CD4-positive, CD25-positive, alpha-beta regulatory T cell (primary cell): ENCODE measurements around the gene PRPF39. TPM values are rescaled to one million over a fixed set of nuclear protein-coding genes. Genes with fewer than 3 reads are reported as not detected.

Experiments used
- ATAC-seq, 2 donors: fragments of 150-1000 bp; cut with Tn5 transposase; one replicate each; pipeline ENCODE4 v1.10.0; 2021; ENCODE audit warnings: low read depth in 2 of 2, moderate number of reproducible peaks in 2 of 2, moderate library complexity in 1 of 2
- DNase-seq, 3 donors: peaks; one replicate each; pipeline versions ENCODE4 v3.0.0 to v3.0.0-alpha.2; 2012 to 2022; ENCODE audit warnings: mixed read lengths in 1 of 3
- H3K27ac ChIP-seq: one replicate; pipeline ENCODE4 v1.7.0; 2013; ENCODE audit warnings: mild to moderate bottlenecking, low read length; ENCODE audit not compliant: insufficient read depth, poor library complexity, severe bottlenecking
- H3K27me3 ChIP-seq: one replicate; pipeline ENCODE4 v1.7.0; 2013; ENCODE audit warnings: low read length; ENCODE audit not compliant: control insufficient read depth, insufficient read depth
- H3K36me3 ChIP-seq: one replicate; pipeline ENCODE4 v1.7.0; 2013; ENCODE audit warnings: mild to moderate bottlenecking, low read length, moderate library complexity; ENCODE audit not compliant: control insufficient read depth, insufficient read depth
- H3K4me1 ChIP-seq: 2 replicates; pipeline ENCODE4 v1.7.0; 2013; ENCODE audit warnings: mild to moderate bottlenecking, low read length; ENCODE audit not compliant: insufficient read depth, control insufficient read depth, poor library complexity, severe bottlenecking
- H3K4me3 ChIP-seq: one replicate; pipeline ENCODE4 v1.7.0; 2013; ENCODE audit warnings: low read depth, mild to moderate bottlenecking, low read length, moderate library complexity
- H3K9me3 ChIP-seq, 2 experiments: 1 replicate in 1 of 2; 2 replicates in 1 of 2; pipeline ENCODE4 v1.7.0; 2013; ENCODE audit warnings: low read length in 2 of 2, mild to moderate bottlenecking in 1 of 2, moderate library complexity in 1 of 2; ENCODE audit not compliant: control insufficient read depth in 2 of 2
- H3K27ac Mint-ChIP-seq, 3 donors: one replicate each; pipeline ENCODE4 v1.8.0; 2020 to 2022; ENCODE audit warnings: mild to moderate bottlenecking in 3 of 3, mixed read lengths in 3 of 3, moderate library complexity in 2 of 3
- H3K27me3 Mint-ChIP-seq: one replicate; pipeline ENCODE4 v1.8.0; 2022; ENCODE audit warnings: mild to moderate bottlenecking, mixed read lengths
- H3K36me3 Mint-ChIP-seq: one replicate; pipeline ENCODE4 v1.8.0; 2020; ENCODE audit warnings: mixed read lengths
- H3K4me1 Mint-ChIP-seq, 4 donors: one replicate each; pipeline ENCODE4 v1.8.0; 2020 to 2022; ENCODE audit warnings: mixed read lengths in 4 of 4, mild to moderate bottlenecking in 1 of 4
- H3K4me3 Mint-ChIP-seq, 4 donors: one replicate each; pipeline ENCODE4 v1.8.0; 2020 to 2022; ENCODE audit warnings: mild to moderate bottlenecking in 4 of 4, mixed read lengths in 4 of 4, moderate library complexity in 3 of 4
- H3K9me3 Mint-ChIP-seq, 7 donors: one replicate each; pipeline ENCODE4 v1.8.0; 2020 to 2022; ENCODE audit warnings: mixed read lengths in 7 of 7, mild to moderate bottlenecking in 3 of 7, moderate library complexity in 2 of 7
- polyA plus RNA-seq, 4 donors: library from polyadenylated mRNA; unstranded; fragments of 300-500 nt; fragmentation: Illumina TruSeq; gene quantifications; one replicate each; pipeline ENCODE4 v1.2.3, GENCODE V29; 2021
- total RNA-seq: library from RNA; stranded (reverse); gene quantifications from one replicate; pipeline ENCODE4 v1.2.3, GENCODE V29; 2022

The PRPF39 gene, protein sequence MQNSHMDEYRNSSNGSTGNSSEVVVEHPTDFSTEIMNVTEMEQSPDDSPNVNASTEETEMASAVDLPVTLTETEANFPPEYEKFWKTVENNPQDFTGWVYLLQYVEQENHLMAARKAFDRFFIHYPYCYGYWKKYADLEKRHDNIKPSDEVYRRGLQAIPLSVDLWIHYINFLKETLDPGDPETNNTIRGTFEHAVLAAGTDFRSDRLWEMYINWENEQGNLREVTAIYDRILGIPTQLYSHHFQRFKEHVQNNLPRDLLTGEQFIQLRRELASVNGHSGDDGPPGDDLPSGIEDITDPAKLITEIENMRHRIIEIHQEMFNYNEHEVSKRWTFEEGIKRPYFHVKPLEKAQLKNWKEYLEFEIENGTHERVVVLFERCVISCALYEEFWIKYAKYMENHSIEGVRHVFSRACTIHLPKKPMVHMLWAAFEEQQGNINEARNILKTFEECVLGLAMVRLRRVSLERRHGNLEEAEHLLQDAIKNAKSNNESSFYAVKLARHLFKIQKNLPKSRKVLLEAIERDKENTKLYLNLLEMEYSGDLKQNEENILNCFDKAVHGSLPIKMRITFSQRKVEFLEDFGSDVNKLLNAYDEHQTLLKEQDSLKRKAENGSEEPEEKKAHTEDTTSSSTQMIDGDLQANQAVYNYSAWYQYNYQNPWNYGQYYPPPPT
- total RNA-seq (64.4 TPM), polyA plus RNA-seq (10 to 100 TPM in 2 of 4 donors, 1 to 10 TPM in 2; 5.5 to 17.3 (median 9.9) TPM)

DNA sequence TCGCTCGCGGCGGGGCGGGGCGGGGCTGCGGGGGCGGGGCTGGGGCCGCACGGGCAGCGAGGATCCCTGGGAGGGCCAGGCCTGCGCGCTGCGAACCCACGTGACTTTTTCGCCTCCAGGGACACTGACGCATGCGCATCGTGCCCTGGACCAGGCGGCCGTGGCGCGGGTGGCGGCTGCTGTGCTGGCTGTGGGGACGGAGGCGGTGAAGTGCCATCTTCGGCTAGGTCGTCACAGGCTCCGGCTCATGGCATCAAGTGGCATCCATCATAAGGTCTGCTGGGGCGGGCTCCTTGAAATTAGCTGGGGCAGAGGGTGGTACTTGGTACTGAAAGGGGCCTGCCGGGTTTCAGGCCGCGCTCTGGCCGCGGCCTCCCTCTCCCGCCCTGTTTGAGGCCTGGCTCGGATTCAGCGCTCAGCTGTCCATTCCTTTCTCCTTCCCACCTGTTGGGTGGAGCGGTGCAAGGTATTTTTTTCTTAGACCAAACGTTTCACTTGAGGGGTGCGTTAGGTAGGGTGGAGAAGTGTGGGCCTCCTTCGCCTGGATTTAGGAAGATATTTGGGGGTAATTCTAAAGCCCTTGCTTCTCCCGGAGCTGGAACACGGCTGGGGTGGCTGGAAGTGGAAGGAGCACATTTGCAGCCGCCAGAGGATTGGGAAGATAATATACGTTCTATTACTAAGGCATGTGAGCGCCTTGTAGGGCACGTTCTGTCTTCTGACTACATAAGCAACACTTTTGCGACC, at the start of gene PRPF39:
Gene PRPF39, plus strand, starts transcription at position 141 of the 747 bp plus-strand sequence. CDS start 11,124 bp downstream, outside the sequence.
- Mint-ChIP-seq H3K4me3 (peak within 1 kb of the TSS; percentile 93 to 100 (median 96)), H3K27me3 (peaks cover 10% of the 10 kb centered on the region), H3K27ac (peak within 1 kb of the TSS; percentile 92 to 98 (median 96)), H3K9me3 (no peaks in the 10 kb centered on the region), H3K4me1 (peaks cover 35 to 59% (median 47%) of the 10 kb centered on the region in 4 donors), H3K36me3 (peaks cover 3% of the 10 kb centered on the region)
- Histone ChIP-seq H3K9me3 (no peaks in the 10 kb centered on the region), H3K27me3 (no peaks in the 10 kb centered on the region), H3K36me3 (no peaks in the 10 kb centered on the region), H3K27ac (peak within 1 kb of the TSS; percentile 86), H3K4me1 (peaks cover 53% of the 10 kb centered on the region), H3K4me3 (peak within 1 kb of the TSS; percentile 92)
- peak; percentile 95 to 96 for ATAC-seq
- peak; percentile 93 to 95 (median 94) for DNase-seq

DNA sequence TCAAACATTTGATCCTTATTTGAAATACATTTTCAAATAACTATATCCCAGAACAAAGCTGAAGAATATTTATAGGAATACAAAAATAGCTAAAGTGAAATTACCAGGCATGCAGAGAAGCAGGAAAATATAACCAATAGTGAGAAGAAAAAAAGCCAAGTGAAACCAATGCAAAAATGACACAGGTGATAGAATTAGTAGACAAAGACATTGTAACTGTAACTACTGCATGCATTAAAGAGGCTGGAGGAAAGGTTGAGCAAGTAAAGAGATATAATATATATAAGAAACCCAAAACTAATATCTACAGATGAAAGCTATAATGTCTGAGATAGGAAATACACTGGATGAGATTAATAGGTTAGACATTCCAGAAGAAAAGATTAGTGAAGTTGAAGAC, 49.2 kb upstream of the PRPF39 start:
- H3K36me3 ChIP-seq = peaks cover 17% of the 10 kb centered on the region
- Mint-ChIP-seq H3K4me1 (no peaks in the 10 kb centered on the region), H3K27me3 (no peaks in the 10 kb centered on the region), H3K27ac (no peak overlapping the region), H3K4me3 (peak overlapping the region in 1 of 4 donors; percentile 27), H3K9me3 (no peaks in the 10 kb centered on the region), H3K36me3 (peaks cover 46% of the 10 kb centered on the region)
- ATAC-seq (no peak), DNase-seq (no peak)
- H3K4me1 ChIP-seq = no peaks in the 10 kb centered on the region
- H3K9me3 ChIP-seq = no peaks in the 10 kb centered on the region
- H3K27ac ChIP-seq = no peak overlapping the region
- H3K27me3 ChIP-seq = no peaks in the 10 kb centered on the region
- no peak overlapping the region for H3K4me3 ChIP-seq

DNA sequence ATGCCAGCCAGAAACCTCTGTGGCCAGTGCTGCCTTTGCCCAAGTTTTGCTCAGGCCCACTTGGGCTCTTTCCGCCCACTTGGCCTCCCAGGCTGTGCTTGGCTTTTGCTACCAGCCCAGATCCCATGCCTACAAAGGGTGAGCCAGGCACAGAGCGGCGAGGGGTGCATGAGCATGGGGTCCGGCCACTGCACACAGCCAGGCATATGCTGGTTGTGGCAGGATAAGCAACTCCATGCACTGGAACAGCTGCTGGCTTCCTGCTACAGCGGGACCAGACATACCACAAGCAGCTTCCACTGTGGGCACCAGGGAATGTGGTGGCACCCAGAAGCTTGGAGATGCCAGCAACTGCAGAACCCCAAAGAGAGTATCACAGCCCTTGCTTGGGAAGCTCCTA, 45.7 kb upstream of the PRPF39 start:
- H3K36me3 ChIP-seq = peaks cover 11% of the 10 kb centered on the region
- H3K27ac ChIP-seq = no peak overlapping the region
- DNase-seq = no peak
- no peaks in the 10 kb centered on the region for H3K4me1 Mint-ChIP-seq
- no peak for ATAC-seq
- H3K4me3 ChIP-seq = no peak overlapping the region
- no peak overlapping the region for H3K27ac Mint-ChIP-seq
- peaks cover 38% of the 10 kb centered on the region for H3K36me3 Mint-ChIP-seq
- no peak overlapping the region for H3K4me3 Mint-ChIP-seq
- no peaks in the 10 kb centered on the region for H3K4me1 ChIP-seq
- H3K27me3 ChIP-seq = no peaks in the 10 kb centered on the region
- no peaks in the 10 kb centered on the region for H3K9me3 Mint-ChIP-seq
- no peaks in the 10 kb centered on the region for H3K27me3 Mint-ChIP-seq
- H3K9me3 ChIP-seq = no peaks in the 10 kb centered on the region

DNA sequence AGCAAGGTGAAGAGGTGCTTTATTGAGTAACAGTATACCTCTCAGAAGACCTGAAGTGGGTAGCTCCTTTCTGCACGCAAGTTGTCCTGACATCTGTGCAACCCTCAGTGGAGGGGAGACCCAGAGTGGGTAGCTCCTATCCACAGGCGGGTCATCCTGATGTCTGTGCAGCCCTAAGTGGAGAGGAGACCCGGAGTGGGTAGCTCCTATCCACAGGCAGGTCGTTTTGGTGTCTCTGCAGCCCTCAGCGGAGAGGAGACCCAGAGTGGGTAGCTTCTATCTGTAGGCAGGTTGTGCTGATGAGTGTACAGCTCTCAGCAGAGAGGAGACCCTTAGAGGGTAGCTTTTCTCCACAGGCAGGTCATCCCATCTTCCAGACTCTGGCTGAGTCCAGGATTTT, 45.1 kb upstream of the PRPF39 start:
- Mint-ChIP-seq H3K27ac (no peak overlapping the region), H3K36me3 (peaks cover 36% of the 10 kb centered on the region), H3K4me1 (no peaks in the 10 kb centered on the region), H3K27me3 (no peaks in the 10 kb centered on the region), H3K9me3 (no peaks in the 10 kb centered on the region), H3K4me3 (no peak overlapping the region)
- H3K4me1 ChIP-seq = no peaks in the 10 kb centered on the region
- ATAC-seq (no peak), DNase-seq (no peak)
- H3K27me3 ChIP-seq = no peaks in the 10 kb centered on the region
- no peaks in the 10 kb centered on the region for H3K9me3 ChIP-seq
- H3K4me3 ChIP-seq = no peak overlapping the region
- H3K27ac ChIP-seq = no peak overlapping the region
- H3K36me3 ChIP-seq = peaks cover 8% of the 10 kb centered on the region

DNA sequence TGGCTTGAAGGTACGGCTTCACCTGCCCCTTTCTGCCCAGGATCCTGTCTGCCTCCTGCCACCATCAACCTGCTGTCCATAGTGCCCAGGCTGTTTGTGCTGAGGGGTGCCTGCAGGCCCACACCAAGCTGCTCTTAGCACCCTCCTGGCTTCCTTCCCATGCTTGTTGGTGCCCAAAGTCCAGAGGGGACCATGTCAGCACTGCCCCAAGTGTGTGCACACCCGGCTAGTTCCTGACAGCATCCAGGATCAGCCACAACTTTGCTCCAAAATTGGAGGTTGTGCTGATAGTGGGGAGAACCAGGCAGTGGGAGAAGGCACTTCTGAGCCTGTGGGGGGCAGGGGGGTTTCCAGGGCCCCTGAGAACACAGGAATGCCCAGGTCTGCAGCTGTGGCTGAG, 44.5 kb upstream of the PRPF39 start:
- Mint-ChIP-seq H3K4me3 (no peak overlapping the region), H3K36me3 (peaks cover 31% of the 10 kb centered on the region), H3K4me1 (no peaks in the 10 kb centered on the region), H3K9me3 (no peaks in the 10 kb centered on the region), H3K27me3 (no peaks in the 10 kb centered on the region), H3K27ac (no peak overlapping the region)
- Histone ChIP-seq H3K27ac (no peak overlapping the region), H3K36me3 (peaks cover 6% of the 10 kb centered on the region), H3K9me3 (no peaks in the 10 kb centered on the region), H3K27me3 (no peaks in the 10 kb centered on the region), H3K4me3 (no peak overlapping the region), H3K4me1 (no peaks in the 10 kb centered on the region)
- ATAC-seq (no peak), DNase-seq (no peak)

DNA sequence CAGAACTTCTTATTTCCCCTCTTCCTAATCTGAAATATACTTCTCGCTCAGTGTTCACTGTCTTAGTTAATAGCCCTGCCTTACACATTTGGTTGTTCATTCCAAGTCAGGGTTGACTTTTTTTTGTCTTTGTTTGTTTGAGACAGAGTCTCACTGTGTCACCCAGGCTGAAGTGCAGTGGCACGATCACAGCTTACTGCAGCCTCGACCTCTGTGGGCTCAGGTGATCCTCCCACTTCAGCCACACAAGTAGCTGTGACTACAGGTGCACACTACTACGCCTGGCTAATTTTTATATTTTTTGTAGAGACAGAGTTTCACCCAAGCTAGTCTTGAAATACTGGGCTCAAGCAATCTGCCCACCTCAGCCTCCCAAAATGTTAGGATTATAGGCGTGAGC, 42.3 kb upstream of the PRPF39 start:
- no peaks in the 10 kb centered on the region for H3K4me1 ChIP-seq
- H3K27ac ChIP-seq = no peak overlapping the region
- no peaks in the 10 kb centered on the region for H3K27me3 ChIP-seq
- Mint-ChIP-seq H3K4me3 (no peak overlapping the region), H3K36me3 (peaks cover 19% of the 10 kb centered on the region), H3K27ac (no peak overlapping the region), H3K4me1 (no peaks in the 10 kb centered on the region), H3K9me3 (no peaks in the 10 kb centered on the region), H3K27me3 (no peaks in the 10 kb centered on the region)
- ATAC-seq = no peak
- no peak for DNase-seq
- no peaks in the 10 kb centered on the region for H3K9me3 ChIP-seq
- H3K36me3 ChIP-seq = peaks cover 7% of the 10 kb centered on the region
- H3K4me3 ChIP-seq = no peak overlapping the region

DNA sequence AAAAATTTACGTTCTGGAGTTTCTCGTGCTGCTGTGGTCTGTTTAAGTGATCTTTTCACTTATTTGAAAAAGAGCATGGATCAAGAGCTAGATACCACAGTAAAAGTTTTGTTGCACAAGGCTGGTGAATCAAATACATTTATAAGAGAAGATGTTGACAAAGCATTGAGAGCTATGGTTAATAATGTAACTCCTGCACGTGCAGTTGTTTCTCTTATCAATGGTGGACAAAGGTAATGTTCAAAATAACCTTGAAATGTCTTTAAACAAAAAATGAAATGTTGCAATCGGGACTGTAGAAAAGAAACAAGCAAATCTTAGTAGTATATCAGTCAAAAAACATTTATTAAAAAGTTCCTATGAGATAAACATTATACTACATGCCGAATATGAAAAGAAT, 39.3 kb upstream of the PRPF39 start:
- Histone ChIP-seq H3K9me3 (no peaks in the 10 kb centered on the region), H3K27me3 (no peaks in the 10 kb centered on the region), H3K4me1 (no peaks in the 10 kb centered on the region), H3K36me3 (peaks cover 4% of the 10 kb centered on the region), H3K27ac (no peak overlapping the region), H3K4me3 (no peak overlapping the region)
- peaks cover 10% of the 10 kb centered on the region for H3K36me3 Mint-ChIP-seq
- ATAC-seq = no peak
- H3K27ac Mint-ChIP-seq = no peak overlapping the region
- no peaks in the 10 kb centered on the region for H3K27me3 Mint-ChIP-seq
- no peaks in the 10 kb centered on the region for H3K9me3 Mint-ChIP-seq
- H3K4me1 Mint-ChIP-seq = no peaks in the 10 kb centered on the region
- no peak overlapping the region for H3K4me3 Mint-ChIP-seq
- no peak for DNase-seq
